Measurements from ENCODE around the gene NUMA1. TPM values are rescaled to one million over a fixed set of nuclear protein-coding genes. Genes with fewer than 3 reads are reported as not detected.

Gene NUMA1
- total and polyA plus RNA-seq, 8 donors = 144 to 365 (median 343) TPM

DNA sequence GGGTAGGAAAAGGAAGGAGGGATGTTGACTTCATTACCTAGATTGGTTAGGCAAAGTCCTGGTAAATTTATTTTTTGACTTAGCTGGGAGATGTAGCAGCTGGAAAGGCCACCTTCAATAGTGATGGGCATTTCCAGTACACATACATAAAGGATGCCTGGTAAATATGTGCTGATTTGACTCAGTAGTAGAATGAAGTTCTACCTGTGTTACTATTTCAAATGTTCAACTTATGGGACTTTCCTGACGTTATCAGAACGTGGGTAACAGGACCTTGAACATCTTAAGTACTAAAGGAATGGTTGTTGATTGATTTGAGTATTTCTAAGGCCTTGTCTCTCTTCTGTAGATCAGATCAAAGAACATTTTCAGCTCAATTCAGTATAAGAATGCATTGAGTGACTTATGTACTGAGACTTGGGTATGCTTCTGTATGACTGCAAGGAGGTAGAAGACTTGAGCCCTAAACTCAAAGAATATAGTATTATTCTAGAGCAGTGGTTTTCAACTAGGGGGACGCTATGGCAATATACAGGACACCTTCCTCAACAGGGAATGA lies 124.4 kb downstream of the NUMA1 start:
- Histone ChIP-seq H3K27ac (no peak overlapping the region), H3K4me1 (no peaks in the 10 kb centered on the region), H3K9me3 (no peaks in the 10 kb centered on the region), H3K4me3 (no peak overlapping the region), H3K27me3 (no peaks in the 10 kb centered on the region), H3K36me3 (peaks cover 0 to 14% of the 10 kb centered on the region in 2 donors)
- no peak for DNase-seq
- intact Hi-C loops (cut with DNase I) = no loop called here
- TF ChIP-seq, protein P1, sequence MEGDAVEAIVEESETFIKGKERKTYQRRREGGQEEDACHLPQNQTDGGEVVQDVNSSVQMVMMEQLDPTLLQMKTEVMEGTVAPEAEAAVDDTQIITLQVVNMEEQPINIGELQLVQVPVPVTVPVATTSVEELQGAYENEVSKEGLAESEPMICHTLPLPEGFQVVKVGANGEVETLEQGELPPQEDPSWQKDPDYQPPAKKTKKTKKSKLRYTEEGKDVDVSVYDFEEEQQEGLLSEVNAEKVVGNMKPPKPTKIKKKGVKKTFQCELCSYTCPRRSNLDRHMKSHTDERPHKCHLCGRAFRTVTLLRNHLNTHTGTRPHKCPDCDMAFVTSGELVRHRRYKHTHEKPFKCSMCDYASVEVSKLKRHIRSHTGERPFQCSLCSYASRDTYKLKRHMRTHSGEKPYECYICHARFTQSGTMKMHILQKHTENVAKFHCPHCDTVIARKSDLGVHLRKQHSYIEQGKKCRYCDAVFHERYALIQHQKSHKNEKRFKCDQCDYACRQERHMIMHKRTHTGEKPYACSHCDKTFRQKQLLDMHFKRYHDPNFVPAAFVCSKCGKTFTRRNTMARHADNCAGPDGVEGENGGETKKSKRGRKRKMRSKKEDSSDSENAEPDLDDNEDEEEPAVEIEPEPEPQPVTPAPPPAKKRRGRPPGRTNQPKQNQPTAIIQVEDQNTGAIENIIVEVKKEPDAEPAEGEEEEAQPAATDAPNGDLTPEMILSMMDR (IDR thresholded peaks at IDR 0.05) = no peak
- ATAC-seq = no peak

Small RNA genes within 50 kb of the gene (microRNA-seq; reads per million reads assigned to microRNA genes)
- gene MIR3165 = 0.17 to 0.27 reads per million in 2 donors

Other genes with a start within 250 kb of the NUMA1 start
- not detected for gene DEFB108B, start 247.3 kb downstream of the NUMA1 start, total RNA-seq
- not detected for gene DEFB108B, start 247.3 kb downstream of the NUMA1 start, polyA plus RNA-seq (ENCODE audit: insufficient read length in 6 of 6)
- gene DEFB131B, start 202.1 kb downstream of the NUMA1 start, total RNA-seq = not detected
- 1 to 10 TPM in 4 of 6 donors, under 1 TPM in 1, not detected in 1; 0.93 to 2.8 (median 2.4) TPM for gene DEFB131B, start 202.1 kb downstream of the NUMA1 start, polyA plus RNA-seq (ENCODE audit: insufficient read length in 6 of 6)
- gene XNDC1N, start 151.9 kb downstream of the NUMA1 start, total RNA-seq = 1 to 10 TPM; 5.6 to 7.7 TPM
- 1 to 10 TPM; 6.5 to 9.9 (median 8.8) TPM for gene XNDC1N, start 151.9 kb downstream of the NUMA1 start, polyA plus RNA-seq (ENCODE audit: insufficient read length in 6 of 6)
- gene RNF121, start 151.5 kb downstream of the NUMA1 start, total RNA-seq = 10 to 100 TPM; 30.3 to 31.4 TPM
- 10 to 100 TPM; 31.6 to 40.6 (median 34.5) TPM for gene RNF121, start 151.5 kb downstream of the NUMA1 start, polyA plus RNA-seq (ENCODE audit: insufficient read length in 6 of 6)
- 10 to 100 TPM; 15.2 to 20.1 TPM for gene IL18BP, start 81.6 kb downstream of the NUMA1 start, total RNA-seq
- gene IL18BP, start 81.6 kb downstream of the NUMA1 start, polyA plus RNA-seq (ENCODE audit: insufficient read length in 6 of 6) = 10 to 100 TPM in 4 of 6 donors, 1 to 10 TPM in 2; 8.9 to 16.6 (median 10.5) TPM
- gene LRRC51, start 308 bp upstream of the NUMA1 start, total RNA-seq = 10 to 100 TPM in 1 of 2 donors, 1 to 10 TPM in 1; 6.7 to 13.0 TPM
- 10 to 100 TPM; 20.0 to 29.7 (median 21.4) TPM for gene LRRC51, start 308 bp upstream of the NUMA1 start, polyA plus RNA-seq (ENCODE audit: insufficient read length in 6 of 6)
- 100 to 1,000 TPM; 101 to 118 TPM for gene LAMTOR1, start 22.8 kb upstream of the NUMA1 start, total RNA-seq
- gene LAMTOR1, start 22.8 kb upstream of the NUMA1 start, polyA plus RNA-seq (ENCODE audit: insufficient read length in 6 of 6) = 100 to 1,000 TPM in 5 of 6 donors, 10 to 100 TPM in 1; 92.5 to 116 (median 112) TPM
- not detected for gene TOMT, start 25.4 kb upstream of the NUMA1 start, total RNA-seq
- gene TOMT, start 25.4 kb upstream of the NUMA1 start, polyA plus RNA-seq (ENCODE audit: insufficient read length in 6 of 6) = not detected
- gene ANAPC15, start 32.2 kb upstream of the NUMA1 start, total RNA-seq = 10 to 100 TPM; 27.1 to 29.3 TPM
- 10 to 100 TPM; 38.6 to 52.6 (median 41.7) TPM for gene ANAPC15, start 32.2 kb upstream of the NUMA1 start, polyA plus RNA-seq (ENCODE audit: insufficient read length in 6 of 6)
- gene FOLR3, start 55.2 kb upstream of the NUMA1 start, total RNA-seq = 10 to 100 TPM in 1 of 2 donors, under 1 TPM in 1; 0.32 to 15.6 TPM
- 1 to 10 TPM; 1.1 to 3.2 (median 2.0) TPM for gene FOLR3, start 55.2 kb upstream of the NUMA1 start, polyA plus RNA-seq (ENCODE audit: insufficient read length in 6 of 6)
- gene FOLR1, start 111.6 kb upstream of the NUMA1 start, total RNA-seq = 100 to 1,000 TPM in 1 of 2 donors, 10 to 100 TPM in 1; 80.8 to 409 TPM
- 10 to 100 TPM; 53.5 to 88.6 (median 64.4) TPM for gene FOLR1, start 111.6 kb upstream of the NUMA1 start, polyA plus RNA-seq (ENCODE audit: insufficient read length in 6 of 6)
- gene FOLR2, start 136.3 kb upstream of the NUMA1 start, total RNA-seq = 10 to 100 TPM; 20.9 to 50.2 TPM
- gene FOLR2, start 136.3 kb upstream of the NUMA1 start, polyA plus RNA-seq (ENCODE audit: insufficient read length in 6 of 6) = 10 to 100 TPM; 14.5 to 20.4 (median 17.3) TPM
- gene INPPL1, start 144.2 kb upstream of the NUMA1 start, total RNA-seq = 100 to 1,000 TPM; 159 to 201 TPM
- 100 to 1,000 TPM; 140 to 218 (median 165) TPM for gene INPPL1, start 144.2 kb upstream of the NUMA1 start, polyA plus RNA-seq (ENCODE audit: insufficient read length in 6 of 6)
- gene PHOX2A, start 163.6 kb upstream of the NUMA1 start, total RNA-seq = not detected
- gene PHOX2A, start 163.6 kb upstream of the NUMA1 start, polyA plus RNA-seq (ENCODE audit: insufficient read length in 6 of 6) = not detected